ENCODE data around the gene SLC26A4. TPM values are rescaled to one million over a fixed set of nuclear protein-coding genes. Genes with fewer than 3 reads are reported as not detected.
A peak's percentile ranks its signal among the peaks of the same experiment; 100 is the strongest.

SLC26A4 gene
- total RNA-seq, 1 donor from 2014 or later: 1.0 TPM

DNA sequence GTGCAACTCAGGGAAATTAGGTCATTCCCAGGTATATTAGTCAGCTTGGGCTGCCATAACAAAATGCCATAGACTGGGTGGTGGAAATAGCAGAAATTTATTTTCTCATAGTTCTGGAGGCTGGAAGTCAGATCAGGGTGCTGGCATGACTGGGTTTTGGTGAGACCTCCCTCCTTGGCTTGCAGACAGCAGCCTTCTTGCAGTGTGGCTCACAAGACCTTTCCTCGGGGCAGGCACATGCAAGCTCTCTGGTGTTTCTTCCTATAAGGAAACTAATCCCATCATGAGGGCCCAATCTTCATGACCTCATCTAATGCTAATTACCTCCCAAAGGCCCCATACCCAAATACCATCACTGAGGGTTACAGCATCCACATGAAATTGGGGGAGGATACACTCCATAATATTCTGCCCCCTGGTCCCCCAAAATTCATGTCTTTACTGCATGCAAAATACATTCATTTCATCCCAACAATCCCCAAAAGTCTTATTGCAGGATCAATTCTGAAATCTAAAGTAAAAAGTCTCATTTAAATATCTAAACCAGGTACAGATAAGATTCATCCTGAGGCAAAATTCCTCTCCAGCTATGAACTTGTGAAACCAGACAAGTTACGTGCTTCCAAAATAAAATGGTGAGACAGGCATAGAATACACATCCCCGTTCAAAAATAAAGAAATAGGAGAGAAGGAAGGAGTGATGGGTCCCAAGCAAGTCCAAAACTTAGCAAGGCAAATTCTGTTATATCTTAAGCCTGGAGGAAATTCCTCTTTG lies 65.9 kb downstream of the SLC26A4 start:
- ATAC-seq (no peak), DNase-seq (no peak)
- Histone ChIP-seq H3K27ac (no peak overlapping the region), H3K27me3 (peaks cover 9% of the 10 kb centered on the region), H3K36me3 (no peaks in the 10 kb centered on the region), H3K4me1 (no peaks in the 10 kb centered on the region), H3K9me3 (no peaks in the 10 kb centered on the region), H3K4me3 (no peak overlapping the region)
- TF ChIP-seq, protein P1, sequence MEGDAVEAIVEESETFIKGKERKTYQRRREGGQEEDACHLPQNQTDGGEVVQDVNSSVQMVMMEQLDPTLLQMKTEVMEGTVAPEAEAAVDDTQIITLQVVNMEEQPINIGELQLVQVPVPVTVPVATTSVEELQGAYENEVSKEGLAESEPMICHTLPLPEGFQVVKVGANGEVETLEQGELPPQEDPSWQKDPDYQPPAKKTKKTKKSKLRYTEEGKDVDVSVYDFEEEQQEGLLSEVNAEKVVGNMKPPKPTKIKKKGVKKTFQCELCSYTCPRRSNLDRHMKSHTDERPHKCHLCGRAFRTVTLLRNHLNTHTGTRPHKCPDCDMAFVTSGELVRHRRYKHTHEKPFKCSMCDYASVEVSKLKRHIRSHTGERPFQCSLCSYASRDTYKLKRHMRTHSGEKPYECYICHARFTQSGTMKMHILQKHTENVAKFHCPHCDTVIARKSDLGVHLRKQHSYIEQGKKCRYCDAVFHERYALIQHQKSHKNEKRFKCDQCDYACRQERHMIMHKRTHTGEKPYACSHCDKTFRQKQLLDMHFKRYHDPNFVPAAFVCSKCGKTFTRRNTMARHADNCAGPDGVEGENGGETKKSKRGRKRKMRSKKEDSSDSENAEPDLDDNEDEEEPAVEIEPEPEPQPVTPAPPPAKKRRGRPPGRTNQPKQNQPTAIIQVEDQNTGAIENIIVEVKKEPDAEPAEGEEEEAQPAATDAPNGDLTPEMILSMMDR (IDR thresholded peaks at IDR 0.05): no peak
- intact Hi-C loops (cut with DNase I): no loop called here

DNA sequence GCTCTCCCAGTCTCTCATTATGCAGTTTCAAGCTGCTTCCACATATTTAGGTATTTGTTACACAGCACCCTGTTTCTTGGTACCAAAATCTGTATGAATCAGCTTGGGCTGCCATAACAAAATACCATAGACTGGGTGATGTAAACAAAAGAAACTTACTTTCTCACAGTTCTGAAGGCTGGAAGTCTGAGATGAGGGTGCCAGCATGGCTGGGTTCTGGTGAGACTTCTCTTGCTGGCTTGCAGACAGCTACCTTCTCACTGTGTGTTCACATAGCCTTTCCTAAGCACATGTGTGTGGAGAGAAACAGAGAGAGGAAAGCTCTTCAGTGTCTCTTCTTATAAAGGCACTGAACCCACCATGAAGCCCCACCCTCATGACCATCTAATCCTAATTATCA lies 67.6 kb downstream of the SLC26A4 start:
- no peaks in the 10 kb centered on the region for H3K36me3 ChIP-seq
- intact Hi-C loops (cut with DNase I): no loop called here
- no peak overlapping the region for H3K4me3 ChIP-seq
- H3K9me3 ChIP-seq: no peaks in the 10 kb centered on the region
- no peak overlapping the region for H3K27ac ChIP-seq
- peaks cover 9% of the 10 kb centered on the region for H3K27me3 ChIP-seq
- TF ChIP-seq, protein P1 (IDR thresholded peaks at IDR 0.05): no peak
- ATAC-seq: no peak
- DNase-seq: no peak
- no peaks in the 10 kb centered on the region for H3K4me1 ChIP-seq

DNA sequence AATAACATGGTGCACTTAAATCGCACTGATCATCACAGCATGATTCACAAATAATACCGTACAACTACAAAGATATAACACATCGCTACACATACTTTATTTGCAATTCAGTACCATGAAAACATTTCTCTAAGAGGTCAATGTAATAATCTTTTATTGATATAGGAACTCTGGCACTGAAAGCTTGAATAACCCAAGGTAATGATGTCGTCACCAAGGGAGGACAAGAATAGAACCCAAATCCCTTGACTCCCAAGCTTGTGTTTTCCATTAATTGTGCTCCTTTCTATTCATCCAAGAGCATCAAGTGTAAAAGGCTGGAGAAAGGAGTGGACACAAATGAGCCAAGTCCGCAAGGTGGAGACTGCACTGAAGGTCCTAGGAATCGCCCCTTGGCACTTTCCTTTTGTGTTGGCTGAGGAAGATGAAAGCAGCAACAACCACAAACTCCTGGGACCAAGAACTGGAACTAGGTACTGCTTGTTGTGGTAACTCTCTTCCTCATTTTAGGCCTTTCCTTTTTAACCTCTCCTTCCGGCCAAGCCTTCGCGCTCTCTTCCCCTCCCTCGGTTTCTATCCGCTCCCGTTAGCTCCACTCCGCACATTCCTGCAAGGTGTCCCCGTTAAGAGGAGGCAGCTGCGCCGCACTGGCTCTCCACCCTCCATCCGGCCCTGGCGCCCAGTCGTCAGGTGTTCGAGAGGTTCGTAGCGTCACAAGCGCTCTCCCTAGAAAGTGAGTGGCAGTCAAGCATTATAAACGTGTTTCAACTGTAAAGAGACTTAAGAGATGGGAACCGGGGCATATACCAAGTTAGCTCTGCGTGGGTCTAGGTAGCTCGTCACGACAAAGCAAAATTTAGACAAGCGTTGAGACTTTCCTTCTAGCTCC lies 82.3 kb downstream of the SLC26A4 start:
- H3K9me3 ChIP-seq: no peaks in the 10 kb centered on the region
- peaks cover 29% of the 10 kb centered on the region for H3K4me1 ChIP-seq
- DNase-seq (peak; percentile 82), ATAC-seq (peak; percentile 48)
- H3K4me3 ChIP-seq: peak overlapping the region; percentile 82
- H3K27me3 ChIP-seq: no peaks in the 10 kb centered on the region
- intact Hi-C loops (cut with DNase I): loop anchor here (10.0 kb wide), 1 partner anchor 132 kb away; no protein-coding TSS in a partner anchor
- TF ChIP-seq, protein P1 (IDR thresholded peaks at IDR 0.05): no peak
- H3K27ac ChIP-seq: peak overlapping the region; percentile 95
- no peaks in the 10 kb centered on the region for H3K36me3 ChIP-seq

DNA sequence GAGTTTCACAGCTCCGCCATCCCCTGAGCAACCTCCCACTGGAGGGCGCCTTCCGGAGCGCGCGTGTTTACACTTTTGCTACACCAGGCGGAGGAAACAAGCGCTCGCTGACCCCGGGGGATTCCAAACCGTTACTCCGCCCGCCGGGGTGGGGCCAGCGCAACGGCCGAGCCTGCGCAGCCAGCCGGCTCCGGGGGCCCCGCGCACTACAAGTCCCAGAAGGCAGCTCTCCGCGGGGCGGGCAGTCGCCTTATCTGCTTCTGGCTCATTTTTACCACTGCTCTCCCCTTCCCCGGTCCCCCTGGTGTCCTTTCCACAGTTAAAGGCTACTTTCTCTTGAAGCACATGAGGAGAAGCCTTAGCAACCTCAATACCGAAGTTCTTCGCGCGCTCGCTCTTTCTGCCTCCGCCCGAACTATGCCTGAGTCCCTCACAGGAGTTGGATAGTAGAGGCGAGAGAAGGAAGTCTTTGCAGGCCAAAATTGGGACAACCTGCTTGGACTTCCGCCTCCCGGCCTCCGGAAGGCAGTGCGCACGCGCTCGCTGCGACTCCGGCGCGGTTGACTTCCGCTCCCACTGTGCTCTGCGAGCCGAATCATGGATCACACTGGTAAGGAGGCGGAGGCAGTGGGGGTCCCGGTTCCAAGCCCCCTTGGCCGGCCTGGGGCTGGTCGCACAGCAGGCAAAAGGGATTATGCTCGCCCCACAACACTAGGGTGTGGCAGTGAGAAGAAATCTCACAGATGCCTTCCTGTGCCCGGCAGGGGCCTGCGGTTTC lies 83.1 kb downstream of the SLC26A4 start, which contains the start of gene CBLL1:
Gene CBLL1, plus strand, starts transcription at position 576 of the 778 bp plus-strand sequence. Its CDS starts 22 bp downstream, at position 598.
- Histone ChIP-seq H3K9me3 (no peaks in the 10 kb centered on the region), H3K27ac (peak within 1 kb of the TSS; percentile 95), H3K4me3 (peak within 1 kb of the TSS; percentile 82), H3K4me1 (peaks cover 33% of the 10 kb centered on the region), H3K27me3 (no peaks in the 10 kb centered on the region), H3K36me3 (peaks cover 3% of the 10 kb centered on the region)
- peak; percentile 98 for ATAC-seq
- TF ChIP-seq, protein P1 (IDR thresholded peaks at IDR 0.05): peak; percentile 65
- intact Hi-C loops (cut with DNase I): loop anchor here (10.0 kb wide), 1 partner anchor 131 kb away; no protein-coding TSS in a partner anchor
- DNase-seq: peak; percentile 98

DNA sequence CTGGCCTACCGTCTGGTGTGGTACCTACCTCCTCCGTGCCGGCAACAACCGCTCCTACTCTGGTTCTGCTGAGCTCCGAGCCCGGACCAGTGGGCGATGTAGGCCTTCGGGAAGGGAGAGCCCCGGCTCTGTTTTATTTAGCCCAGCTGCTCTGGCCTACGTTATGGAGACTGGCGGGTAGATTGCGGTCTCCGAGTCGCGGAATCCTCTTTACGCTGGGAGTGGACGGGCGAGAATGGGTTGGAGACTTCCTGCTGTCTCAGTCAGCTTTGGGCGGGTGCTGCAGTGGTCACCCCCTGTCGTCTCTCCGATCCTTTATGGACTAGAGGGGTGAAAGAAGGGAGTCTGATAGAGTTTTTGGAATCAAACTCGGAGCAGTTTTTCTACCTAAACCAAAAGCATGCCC lies 83.7 kb downstream of the SLC26A4 start:
- intact Hi-C loops (cut with DNase I): loop anchor here (10.0 kb wide), 1 partner anchor 130 kb away; no protein-coding TSS in a partner anchor
- no peaks in the 10 kb centered on the region for H3K9me3 ChIP-seq
- peak; percentile 59 for ATAC-seq

More for the DNA sequence above, 83.7 kb downstream of the SLC26A4 start:
- H3K27ac ChIP-seq: peak overlapping the region; percentile 95
- H3K27me3 ChIP-seq: no peaks in the 10 kb centered on the region
- TF ChIP-seq, protein P1 (IDR thresholded peaks at IDR 0.05): no peak
- no peak for DNase-seq
- H3K4me1 ChIP-seq: peaks cover 33% of the 10 kb centered on the region
- H3K36me3 ChIP-seq: peaks cover 9% of the 10 kb centered on the region
- peak overlapping the region; percentile 82 for H3K4me3 ChIP-seq
